Ovary (tissue), 9 donors: ENCODE measurements around the gene MAPKAP1. TPM values are rescaled to one million over a fixed set of nuclear protein-coding genes. Genes with fewer than 3 reads are reported as not detected.

Experiments
- DNase-seq, 5 donors: peaks; one replicate each; pipeline ENCODE4 v3.0.0-alpha.2; 2019 to 2020
- H3K27ac ChIP-seq, 2 donors: fragments of 200-600 bp; one replicate each; pipeline versions ENCODE4 v1.5.1 to v1.8.0; 2019 to 2022
- H3K27me3 ChIP-seq: fragments of 200-600 bp; one replicate; pipeline ENCODE4 v1.8.0; 2022
- H3K36me3 ChIP-seq: fragments of 200-600 bp; sonication (generic); one replicate; pipeline ENCODE4 v1.5.1; 2019
- H3K4me1 ChIP-seq: one replicate; pipeline ENCODE4 v1.8.1; 2013; ENCODE audit warnings: mild to moderate bottlenecking, moderate library complexity; ENCODE audit not compliant: insufficient read depth
- H3K4me3 ChIP-seq: fragments of 200-600 bp; sonication (generic); one replicate; pipeline ENCODE4 v1.5.1; 2017
- H3K9me3 ChIP-seq, 2 donors: fragments of 200-600 bp in 1 of 2; sonication (generic) in 1 of 2; one replicate each; pipeline versions ENCODE4 v1.5.1 to v1.8.1; 2013 to 2019; ENCODE audit warnings: mild to moderate bottlenecking in 1 of 2, moderate library complexity in 1 of 2
- EP300 ChIP-seq: sonication (generic); formaldehyde crosslinking; IDR thresholded peaks from one replicate; pipeline ENCODE4 v1.6.1; 2017; ENCODE audit warnings: antibody characterized with exemption
- POLR2A ChIP-seq: fragments of 450-650 bp; IDR thresholded peaks from one replicate; pipeline ENCODE4 v1.6.1; 2017; ENCODE audit warnings: antibody characterized with exemption, mild to moderate bottlenecking, moderate library complexity
- WGBS, 3 donors: extraction: QIAGEN DNeasy Blood & Tissue Kit in 1 of 3; methylation state at CpG; one replicate each; pipeline versions ENCODE4 v1.1.5 to v1.1.7; 2013 to 2017; 5-methylcytosine and 5-hydroxymethylcytosine counted together
- intact Hi-C, 4 donors: fragments of 100-400 bp; cut with DNase I; formaldehyde crosslinking; loops; one replicate each; pipeline versions ENCODE4 v1.11.0 to v1.15.1; 2022 to 2023
- polyA plus RNA-seq, 2 donors: library from polyadenylated mRNA; stranded (reverse); fragments of 200-250 nt in 1 of 2; fragments of 350-450 nt in 1 of 2; fragmentation: Illumina TruSeq in 1 of 2; extraction: RNeasy Lipid Tissue Mini Kit (QIAGEN cat#74804) in 1 of 2; gene quantifications; one replicate each; pipeline ENCODE4 v1.2.3, GENCODE V29; 2013 to 2014
- total RNA-seq, 7 donors: library from RNA; depleted of rRNA in 2 of 7; stranded (reverse); fragments of >200 nt in 2 of 7; fragmentation: NEBNext Ultra II Directional in 3 of 7; extraction: Animal tissue kit (Norgen Biotek cat#: 25700) in 3 of 7; gene quantifications; one replicate each; pipeline versions ENCODE4 v1.1.0 to v1.2.4, GENCODE V29; 2016 to 2023
- TF ChIP-seq, protein P1 (sequence below), 3 donors: fragments of 450-650 bp in 2 of 3; fragments of 200-600 bp in 1 of 3; IDR thresholded peaks; one replicate each; pipeline versions ENCODE4 v1.5.1 to v1.8.0; 2016 to 2022; ENCODE audit warnings: antibody characterized with exemption in 3 of 3, mild to moderate bottlenecking in 1 of 3
- donor health status: DM: no; HTN: no; CAD: no; lungs with moderate emphysema.
- donor health status: DM: no; HTN: no; CAD: no.
- donor health status: Bipolar disorder and iron deficiency.
- donor health status: DM: yes; HTN: yes; CAD: no.
- donor health status: DM: no; HTN: no; CAD: no.
- donor health status: DM: yes; HTN: yes; CAD: no.

MAPKAP1 gene
- total and polyA plus RNA-seq, 9 donors, result 43.3 to 86.5 (median 50.2) TPM

DNA sequence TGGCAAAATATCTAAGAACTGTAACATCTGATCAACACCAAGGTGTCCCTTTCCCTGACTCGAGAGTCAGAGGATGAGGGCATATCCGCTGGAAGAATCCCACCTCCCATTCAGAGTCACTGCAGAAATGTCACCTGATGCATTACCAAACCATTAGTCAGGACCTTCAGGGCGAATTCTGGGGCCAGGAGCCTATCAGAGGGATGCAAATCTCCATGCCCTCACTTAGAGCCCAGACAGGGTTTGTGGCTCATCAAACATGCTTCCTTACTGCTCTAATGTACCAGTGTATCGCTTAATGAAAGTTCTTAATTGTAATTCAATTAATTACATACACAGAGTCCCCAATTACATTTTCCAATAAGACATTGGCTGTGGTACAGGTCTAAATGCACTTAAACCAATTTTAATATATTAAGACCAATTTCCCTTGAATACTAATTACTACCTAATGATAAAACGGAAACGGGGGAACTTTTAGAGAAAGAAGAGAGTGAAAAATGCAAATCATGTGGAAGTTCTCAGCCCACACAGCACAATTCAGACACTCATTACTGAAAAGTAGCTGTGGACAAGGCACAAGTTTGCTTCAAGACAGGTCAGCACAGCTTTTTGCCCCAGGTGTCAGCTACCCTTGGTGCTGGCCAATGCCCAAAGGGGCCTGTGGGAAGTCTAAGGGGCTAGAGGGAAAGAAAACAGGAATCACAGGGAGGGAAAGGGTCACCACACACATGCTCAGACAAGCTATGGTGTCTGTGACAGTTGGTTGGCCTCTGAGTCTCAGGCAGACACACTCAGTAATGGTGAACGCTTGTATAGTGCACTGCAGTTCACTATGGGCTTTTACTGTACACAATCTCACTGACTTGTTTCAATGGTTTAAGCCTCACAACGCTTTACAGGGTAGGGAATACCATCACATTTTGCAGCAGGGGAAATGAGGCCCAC lies 211.6 kb downstream of the MAPKAP1 start:
- no peaks in the 10 kb centered on the region for H3K9me3 ChIP-seq
- intact Hi-C loops, result no loop called here
- H3K27ac ChIP-seq, result no peak overlapping the region
- no peaks in the 10 kb centered on the region for H3K4me1 ChIP-seq
- no peak overlapping the region for H3K4me3 ChIP-seq
- WGBS, 3 donors, result 84 to 97% (median 97%) methylated on average over 8 of the region's 8 CpGs
- no peaks in the 10 kb centered on the region for H3K36me3 ChIP-seq
- no peak for DNase-seq
- no peaks in the 10 kb centered on the region for H3K27me3 ChIP-seq
- TF ChIP-seq, protein P1, sequence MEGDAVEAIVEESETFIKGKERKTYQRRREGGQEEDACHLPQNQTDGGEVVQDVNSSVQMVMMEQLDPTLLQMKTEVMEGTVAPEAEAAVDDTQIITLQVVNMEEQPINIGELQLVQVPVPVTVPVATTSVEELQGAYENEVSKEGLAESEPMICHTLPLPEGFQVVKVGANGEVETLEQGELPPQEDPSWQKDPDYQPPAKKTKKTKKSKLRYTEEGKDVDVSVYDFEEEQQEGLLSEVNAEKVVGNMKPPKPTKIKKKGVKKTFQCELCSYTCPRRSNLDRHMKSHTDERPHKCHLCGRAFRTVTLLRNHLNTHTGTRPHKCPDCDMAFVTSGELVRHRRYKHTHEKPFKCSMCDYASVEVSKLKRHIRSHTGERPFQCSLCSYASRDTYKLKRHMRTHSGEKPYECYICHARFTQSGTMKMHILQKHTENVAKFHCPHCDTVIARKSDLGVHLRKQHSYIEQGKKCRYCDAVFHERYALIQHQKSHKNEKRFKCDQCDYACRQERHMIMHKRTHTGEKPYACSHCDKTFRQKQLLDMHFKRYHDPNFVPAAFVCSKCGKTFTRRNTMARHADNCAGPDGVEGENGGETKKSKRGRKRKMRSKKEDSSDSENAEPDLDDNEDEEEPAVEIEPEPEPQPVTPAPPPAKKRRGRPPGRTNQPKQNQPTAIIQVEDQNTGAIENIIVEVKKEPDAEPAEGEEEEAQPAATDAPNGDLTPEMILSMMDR (IDR thresholded peaks at IDR 0.05), result no peak
- TF ChIP-seq EP300, result no peak
- no peak for TF ChIP-seq POLR2A

DNA sequence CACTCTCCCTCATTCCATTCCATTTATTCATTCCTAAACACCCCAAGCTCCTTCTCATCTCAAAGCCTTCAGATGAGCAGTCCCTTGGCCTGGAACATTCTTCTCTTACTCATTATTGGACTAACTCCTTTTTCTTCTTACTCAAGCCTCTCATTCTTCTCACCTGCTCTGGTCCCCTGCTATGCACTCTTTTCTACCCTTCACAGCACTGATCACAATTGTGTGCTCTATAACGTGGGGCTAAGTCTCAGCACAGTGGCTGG lies 212.4 kb downstream of the MAPKAP1 start:
- 90 to 92% (median 90%) methylated on average over 1 of the region's 1 CpG for WGBS, 3 donors
- DNase-seq, result no peak
- H3K27me3 ChIP-seq, result no peaks in the 10 kb centered on the region
- no peaks in the 10 kb centered on the region for H3K36me3 ChIP-seq
- no peak overlapping the region for H3K4me3 ChIP-seq
- TF ChIP-seq POLR2A, result no peak
- TF ChIP-seq EP300, result no peak
- TF ChIP-seq, protein P1 (IDR thresholded peaks at IDR 0.05), result no peak
- H3K4me1 ChIP-seq, result no peaks in the 10 kb centered on the region
- intact Hi-C loops, result no loop called here
- H3K9me3 ChIP-seq, result no peaks in the 10 kb centered on the region
- no peak overlapping the region for H3K27ac ChIP-seq

DNA sequence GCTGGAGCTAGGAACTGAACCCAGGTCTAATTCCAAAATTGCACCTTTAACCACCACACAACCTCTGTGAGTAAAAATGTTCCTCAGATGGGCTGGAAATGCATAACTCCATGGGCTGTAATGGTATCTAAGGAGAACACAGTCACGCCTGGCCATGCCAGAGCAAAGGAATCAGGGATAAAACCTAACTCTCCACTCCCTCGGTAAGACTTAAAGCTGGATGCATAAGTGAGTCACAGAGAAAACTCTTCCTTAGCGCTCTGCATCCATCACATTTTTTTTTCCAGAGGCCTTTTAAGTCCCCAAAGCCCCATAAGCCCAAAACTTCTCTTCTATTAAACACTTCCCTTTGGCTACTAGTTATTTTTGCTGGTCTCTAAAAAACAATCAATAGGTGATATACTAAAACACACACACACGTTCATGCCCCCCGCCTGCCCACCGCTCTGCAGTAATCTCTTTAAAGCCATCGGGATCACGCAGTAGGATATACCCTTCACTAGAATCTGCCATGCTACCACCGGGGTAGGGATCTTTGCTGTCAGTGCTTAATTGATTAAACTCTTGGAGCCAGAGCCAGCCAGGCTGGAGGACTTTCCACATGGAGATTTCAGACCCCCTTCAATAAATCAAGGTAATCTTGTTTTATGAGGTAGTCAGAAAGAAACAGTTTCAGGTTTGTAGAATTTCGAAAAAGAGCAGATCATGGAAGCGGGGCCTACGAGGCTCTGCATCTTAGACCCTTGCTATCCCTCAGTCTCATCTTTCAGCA lies 212.9 kb downstream of the MAPKAP1 start:
- DNase-seq, result no peak
- intact Hi-C loops, result no loop called here
- Histone ChIP-seq H3K27me3 (no peaks in the 10 kb centered on the region), H3K9me3 (no peaks in the 10 kb centered on the region), H3K4me3 (no peak overlapping the region), H3K27ac (no peak overlapping the region), H3K36me3 (no peaks in the 10 kb centered on the region), H3K4me1 (no peaks in the 10 kb centered on the region)
- 86 to 92% (median 91%) methylated on average over 12 of the region's 12 CpGs for WGBS, 3 donors
- no peak for TF ChIP-seq EP300
- TF ChIP-seq, protein P1 (IDR thresholded peaks at IDR 0.05), result no peak
- TF ChIP-seq POLR2A, result no peak

DNA sequence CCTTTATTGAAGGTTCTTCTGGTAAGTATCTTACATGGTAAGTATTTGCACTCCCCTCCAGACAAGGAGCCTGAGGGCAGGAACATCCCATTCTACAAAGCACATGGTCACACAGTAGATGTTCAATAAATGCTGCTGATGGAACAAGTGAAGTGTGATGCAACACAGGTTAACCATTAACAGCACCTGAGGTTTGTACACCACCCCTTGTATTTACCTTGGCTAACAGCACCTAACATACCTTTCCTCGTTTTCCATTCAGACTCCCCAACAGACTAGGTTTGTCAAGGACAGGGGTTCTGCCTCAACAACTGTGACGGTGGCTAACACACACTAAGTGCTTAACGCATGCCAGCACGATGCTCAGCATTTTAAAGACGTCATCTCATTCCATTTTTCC lies 213.6 kb downstream of the MAPKAP1 start:
- Histone ChIP-seq H3K36me3 (no peaks in the 10 kb centered on the region), H3K4me3 (no peak overlapping the region), H3K27ac (no peak overlapping the region), H3K27me3 (no peaks in the 10 kb centered on the region), H3K4me1 (no peaks in the 10 kb centered on the region), H3K9me3 (no peaks in the 10 kb centered on the region)
- TF ChIP-seq, protein P1 (IDR thresholded peaks at IDR 0.05), result no peak
- TF ChIP-seq POLR2A, result no peak
- no peak for TF ChIP-seq EP300
- intact Hi-C loops, result no loop called here
- 97 to 99% (median 98%) methylated on average over 5 of the region's 5 CpGs for WGBS, 3 donors
- DNase-seq, result no peak
